HCT116 (cell line): ENCODE measurements around the gene CCDC188. TPM values are rescaled to one million over a fixed set of nuclear protein-coding genes. Genes with fewer than 3 reads are reported as not detected.

Experiments used
- ATAC-seq: fragments of 200-7000 bp; cut with Tn5 transposase; 2 replicates; pipeline ENCODE4 v1.9.1; 2020; ENCODE audit warnings: mild to moderate bottlenecking, moderate library complexity
- BruUV-seq: library from RNA; stranded (reverse); fragments of 400-500 nt; replicated peaks from 2 replicates; lab custom pipeline; 2021; lab: Mats Ljungman, UMichigan
- CTCF ChIA-PET: fragments of 300-600 bp; sonication (Branson Sonifier 250); formaldehyde crosslinking; loops from one replicate; lab custom pipeline; 2021; ENCODE audit warnings: antibody characterized with exemption; lab: Charles Lee
- POLR2A ChIA-PET: fragments of 300-600, 350-600 bp; sonication (Branson Sonifier 250); formaldehyde crosslinking; loops from one replicate; lab custom pipeline; 2021; ENCODE audit warnings: antibody characterized with exemption; lab: Charles Lee
- RAD21 ChIA-PET, 2 experiments: fragments of 300-600 bp; sonication (Branson Sonifier 250); formaldehyde crosslinking; loops; one replicate each; lab custom pipeline; 2023; ENCODE audit warnings: low total read pairs in 2 of 2; ENCODE audit not compliant: uncharacterized antibody in 2 of 2, unreplicated experiment in 2 of 2, low non-redundant PET in 1 of 2; lab: Charles Lee
- DNase-seq: peaks from one replicate; pipeline ENCODE4 v3.0.0-alpha.2; 2010; ENCODE audit warnings: low read depth, low spot score
- H2AFZ ChIP-seq: fragments of 200-600 bp; shearing (Covaris generic), sonication (generic); 2 replicates; pipeline ENCODE4 v1.6.1; 2017; ENCODE audit warnings: low read depth, mixed run types, mixed read lengths, antibody characterized with exemption, low read length; ENCODE audit not compliant: poor library complexity, severe bottlenecking
- H3K27ac ChIP-seq: 2 replicates; pipeline ENCODE4 v1.5.1; 2012; ENCODE audit warnings: low read depth, low read length
- H3K27me3 ChIP-seq: fragments of 200-600 bp; sonication (generic); 2 replicates; pipeline ENCODE4 v1.6.1; 2016; ENCODE audit warnings: mixed run types, low read length, mixed read lengths; ENCODE audit not compliant: insufficient read depth
- H3K36me3 ChIP-seq, 2 experiments: fragments of 200-500 bp in 1 of 2; fragments of 200-600 bp in 1 of 2; sonication (Bioruptor generic) in 1 of 2; sonication (generic) in 1 of 2; 2 replicates each; pipeline versions ENCODE4 v1.5.1 to v1.6.1; 2014 to 2016; ENCODE audit warnings: low read length in 2 of 2, inconsistent platforms in 1 of 2, mixed read lengths in 1 of 2, mixed run types in 1 of 2; ENCODE audit not compliant: insufficient read depth in 2 of 2, control insufficient read depth in 1 of 2
- H3K4me1 ChIP-seq, 2 experiments: fragments of 200-600 bp in 1 of 2; sonication (generic) in 1 of 2; 2 replicates each; pipeline versions ENCODE4 v1.5.1 to v1.6.1; 2012 to 2017; ENCODE audit warnings: low read length in 2 of 2, inconsistent platforms in 1 of 2, mild to moderate bottlenecking in 1 of 2, mixed read lengths in 1 of 2, mixed run types in 1 of 2, moderate library complexity in 1 of 2; ENCODE audit not compliant: insufficient read depth in 2 of 2, control insufficient read depth in 1 of 2
- H3K4me2 ChIP-seq: fragments of 200-600 bp; sonication (generic); 2 replicates; pipeline ENCODE4 v1.6.1; 2017; ENCODE audit warnings: mixed run types, low read length, mixed read lengths
- H3K4me3 ChIP-seq, 2 experiments: fragments of 200-600 bp in 1 of 2; sonication (generic) in 1 of 2; replicated peaks in 1 of 2; 2 replicates each; pipeline ENCODE4 v1.5.1; 2011 to 2016; ENCODE audit warnings: low read length in 2 of 2, control low read depth in 1 of 2, low read depth in 1 of 2, mild to moderate bottlenecking in 1 of 2, mixed read lengths in 1 of 2, mixed run types in 1 of 2
- H3K79me2 ChIP-seq: fragments of 200-600 bp; sonication (generic); 2 replicates; pipeline ENCODE4 v1.6.1; 2017; ENCODE audit warnings: mild to moderate bottlenecking, mixed run types, low read length, moderate library complexity, mixed read lengths; ENCODE audit not compliant: insufficient read depth
- H3K9ac ChIP-seq: fragments of 200-600 bp; sonication (generic); 2 replicates; pipeline ENCODE4 v1.6.1; 2016; ENCODE audit warnings: low read length, mixed read lengths
- H3K9me2 ChIP-seq: fragments of 200-600 bp; sonication (generic), shearing (Covaris generic); 2 replicates; pipeline ENCODE4 v1.6.1; 2017; ENCODE audit warnings: mixed run types, mild to moderate bottlenecking, moderate library complexity; ENCODE audit not compliant: insufficient read depth
- H3K9me3 ChIP-seq, 2 experiments: fragments of 200-500 bp in 1 of 2; fragments of 200-600 bp in 1 of 2; sonication (Bioruptor generic) in 1 of 2; sonication (generic) in 1 of 2; 2 replicates each; pipeline ENCODE4 v1.6.1; 2014 to 2017; ENCODE audit warnings: low read length in 2 of 2, mixed read lengths in 2 of 2, inconsistent platforms in 1 of 2, low read depth in 1 of 2, mild to moderate bottlenecking in 1 of 2, mixed run types in 1 of 2, moderate library complexity in 1 of 2; ENCODE audit not compliant: control insufficient read depth in 1 of 2, insufficient read depth in 1 of 2
- H4K20me1 ChIP-seq: fragments of 200-600 bp; sonication (generic), shearing (Covaris generic); 2 replicates; pipeline ENCODE4 v1.6.1; 2017; ENCODE audit warnings: mixed run types, mild to moderate bottlenecking, moderate library complexity; ENCODE audit not compliant: insufficient read depth
- FOSL1 ChIP-seq: IDR thresholded peaks from 2 replicates; pipeline ENCODE4 v1.6.1; 2012; ENCODE audit warnings: low read depth
- POLR2AphosphoS5 ChIP-seq: IDR thresholded peaks from 2 replicates; pipeline ENCODE4 v1.6.1; 2011; ENCODE audit warnings: mild to moderate bottlenecking, low read depth, low read length, moderate library complexity
- RAD21 ChIP-seq: IDR thresholded peaks from 2 replicates; pipeline ENCODE4 v1.6.1; 2012; ENCODE audit warnings: low read depth, mild to moderate bottlenecking
- SP1 ChIP-seq: IDR thresholded peaks from 2 replicates; pipeline ENCODE4 v1.6.1; 2012; ENCODE audit warnings: low read depth
- YY1 ChIP-seq: IDR thresholded peaks from 2 replicates; pipeline ENCODE4 v1.6.1; 2011; ENCODE audit warnings: low read length, low read depth, moderate library complexity, mild to moderate bottlenecking; ENCODE audit not compliant: insufficient replicate concordance; ENCODE audit errors: extremely low read depth
- ZNF274 ChIP-seq: fragments of 200-500 bp; sonication (Bioruptor generic); IDR thresholded peaks from 2 replicates; pipeline ENCODE4 v1.6.1; 2014; ENCODE audit warnings: mild to moderate bottlenecking, low read depth, low read length, inconsistent platforms
- intact Hi-C: fragments of 100-400 bp; cut with micrococcal nuclease; formaldehyde crosslinking; loops from 2 replicates; pipeline ENCODE4 v1.10.0; 2022
- total RNA-seq: library from RNA; stranded (reverse); gene quantifications from one replicate; pipeline ENCODE4 v1.2.1, GENCODE V29; 2021; ENCODE audit not compliant: unreplicated experiment
- TF ChIP-seq, protein P1 (sequence below): IDR thresholded peaks from 2 replicates; pipeline ENCODE4 v1.6.1; 2012
- TF ChIP-seq, protein P2 (sequence below): IDR thresholded peaks from 2 replicates; pipeline ENCODE4 v1.6.1; 2011; ENCODE audit warnings: mild to moderate bottlenecking, low read length, moderate library complexity; ENCODE audit not compliant: insufficient replicate concordance; ENCODE audit errors: extremely low read depth
- TF ChIP-seq, protein P3 (sequence below), 3 experiments: fragments of 200-600 bp in 1 of 3; sonication (generic) in 1 of 3; IDR thresholded peaks in 2 of 3; conservative IDR thresholded peaks in 1 of 3; 2 replicates each; pipeline ENCODE4 v1.5.1; 2012 to 2017; ENCODE audit warnings: low read depth in 2 of 3, low read length in 2 of 3, antibody characterized with exemption in 1 of 3, borderline replicate concordance in 1 of 3, control low read depth in 1 of 3, mild to moderate bottlenecking in 1 of 3, mixed read lengths in 1 of 3, mixed run types in 1 of 3, moderate library complexity in 1 of 3; ENCODE audit not compliant: insufficient read depth in 1 of 3
- TF ChIP-seq, protein P4 (sequence below): IDR thresholded peaks from 2 replicates; pipeline ENCODE4 v1.6.1; 2012

The CCDC188 gene
- total RNA-seq, 1 experiment from 2014 or later, result not detected

DNA sequence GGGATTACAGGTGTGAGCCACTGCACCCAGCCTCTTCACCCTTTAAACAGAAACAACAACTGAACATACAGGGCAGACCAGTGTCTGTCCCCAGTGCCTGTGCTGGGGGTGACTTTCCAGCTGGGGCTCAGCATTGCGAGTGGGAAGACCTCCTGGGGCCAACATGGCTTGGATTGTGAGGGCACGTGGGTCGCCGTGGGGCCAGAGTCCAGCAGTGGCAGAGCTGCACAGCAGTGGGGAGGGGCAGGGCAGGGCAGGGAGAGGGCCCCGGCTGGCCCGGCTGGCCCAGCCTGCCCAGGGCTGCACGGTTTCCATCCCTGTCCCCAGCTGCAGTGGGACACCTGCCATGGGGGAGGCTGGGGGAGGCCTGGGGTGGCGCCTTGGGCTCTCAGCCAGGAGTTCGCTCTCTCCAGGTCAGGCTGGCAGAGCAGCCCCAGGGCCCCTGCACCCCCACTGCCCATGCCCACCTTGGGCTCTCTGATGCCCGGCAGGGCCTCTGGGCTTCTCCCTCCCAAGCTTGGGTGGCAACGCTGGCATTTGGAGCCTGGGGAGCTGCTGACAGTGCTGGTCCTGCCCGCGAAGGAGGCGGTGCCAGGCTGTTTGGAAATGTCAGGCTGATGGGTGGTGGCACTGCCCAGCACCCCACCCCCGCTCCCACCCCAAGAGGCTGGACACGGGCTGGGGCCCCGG is 30.5 kb upstream of the CCDC188 start:
- Histone ChIP-seq H3K36me3 (no peaks in the 10 kb centered on the region), H3K9me3 (no peaks in the 10 kb centered on the region), H3K27me3 (no peaks in the 10 kb centered on the region), H4K20me1 (no peaks in the 10 kb centered on the region), H3K4me3 (no peak overlapping the region), H3K9me2 (no peaks in the 10 kb centered on the region), H2AFZ (no peak overlapping the region), H3K4me2 (no peak overlapping the region), H3K79me2 (no peaks in the 10 kb centered on the region), H3K4me1 (no peaks in the 10 kb centered on the region; a peak in 1 of 4 replicates), H3K9ac (no peak overlapping the region), H3K27ac (no peak overlapping the region)
- TF ChIP-seq, protein P1, sequence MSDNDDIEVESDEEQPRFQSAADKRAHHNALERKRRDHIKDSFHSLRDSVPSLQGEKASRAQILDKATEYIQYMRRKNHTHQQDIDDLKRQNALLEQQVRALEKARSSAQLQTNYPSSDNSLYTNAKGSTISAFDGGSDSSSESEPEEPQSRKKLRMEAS, result no peak
- TF ChIP-seq, protein P2, sequence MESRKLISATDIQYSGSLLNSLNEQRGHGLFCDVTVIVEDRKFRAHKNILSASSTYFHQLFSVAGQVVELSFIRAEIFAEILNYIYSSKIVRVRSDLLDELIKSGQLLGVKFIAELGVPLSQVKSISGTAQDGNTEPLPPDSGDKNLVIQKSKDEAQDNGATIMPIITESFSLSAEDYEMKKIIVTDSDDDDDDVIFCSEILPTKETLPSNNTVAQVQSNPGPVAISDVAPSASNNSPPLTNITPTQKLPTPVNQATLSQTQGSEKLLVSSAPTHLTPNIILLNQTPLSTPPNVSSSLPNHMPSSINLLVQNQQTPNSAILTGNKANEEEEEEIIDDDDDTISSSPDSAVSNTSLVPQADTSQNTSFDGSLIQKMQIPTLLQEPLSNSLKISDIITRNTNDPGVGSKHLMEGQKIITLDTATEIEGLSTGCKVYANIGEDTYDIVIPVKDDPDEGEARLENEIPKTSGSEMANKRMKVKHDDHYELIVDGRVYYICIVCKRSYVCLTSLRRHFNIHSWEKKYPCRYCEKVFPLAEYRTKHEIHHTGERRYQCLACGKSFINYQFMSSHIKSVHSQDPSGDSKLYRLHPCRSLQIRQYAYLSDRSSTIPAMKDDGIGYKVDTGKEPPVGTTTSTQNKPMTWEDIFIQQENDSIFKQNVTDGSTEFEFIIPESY, result no peak
- TF ChIP-seq ZNF274 (no peak), YY1 (no peak), FOSL1 (no peak), POLR2AphosphoS5 (no peak), RAD21 (no peak), SP1 (no peak)
- TF ChIP-seq, protein P3, sequence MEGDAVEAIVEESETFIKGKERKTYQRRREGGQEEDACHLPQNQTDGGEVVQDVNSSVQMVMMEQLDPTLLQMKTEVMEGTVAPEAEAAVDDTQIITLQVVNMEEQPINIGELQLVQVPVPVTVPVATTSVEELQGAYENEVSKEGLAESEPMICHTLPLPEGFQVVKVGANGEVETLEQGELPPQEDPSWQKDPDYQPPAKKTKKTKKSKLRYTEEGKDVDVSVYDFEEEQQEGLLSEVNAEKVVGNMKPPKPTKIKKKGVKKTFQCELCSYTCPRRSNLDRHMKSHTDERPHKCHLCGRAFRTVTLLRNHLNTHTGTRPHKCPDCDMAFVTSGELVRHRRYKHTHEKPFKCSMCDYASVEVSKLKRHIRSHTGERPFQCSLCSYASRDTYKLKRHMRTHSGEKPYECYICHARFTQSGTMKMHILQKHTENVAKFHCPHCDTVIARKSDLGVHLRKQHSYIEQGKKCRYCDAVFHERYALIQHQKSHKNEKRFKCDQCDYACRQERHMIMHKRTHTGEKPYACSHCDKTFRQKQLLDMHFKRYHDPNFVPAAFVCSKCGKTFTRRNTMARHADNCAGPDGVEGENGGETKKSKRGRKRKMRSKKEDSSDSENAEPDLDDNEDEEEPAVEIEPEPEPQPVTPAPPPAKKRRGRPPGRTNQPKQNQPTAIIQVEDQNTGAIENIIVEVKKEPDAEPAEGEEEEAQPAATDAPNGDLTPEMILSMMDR (IDR thresholded peaks at IDR 0.05 in 2 of 3, conservative IDR thresholded peaks at IDR 0.05 in 1 of 3; ENCODE audit: borderline replicate concordance in 1 of 3, insufficient read depth in 1 of 3, low read depth in 2 of 3, low read length in 2 of 3), result no peak
- TF ChIP-seq, protein P4, sequence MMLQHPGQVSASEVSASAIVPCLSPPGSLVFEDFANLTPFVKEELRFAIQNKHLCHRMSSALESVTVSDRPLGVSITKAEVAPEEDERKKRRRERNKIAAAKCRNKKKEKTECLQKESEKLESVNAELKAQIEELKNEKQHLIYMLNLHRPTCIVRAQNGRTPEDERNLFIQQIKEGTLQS, result no peak
- POLR2A ChIA-PET, result no interaction called here
- no peak for ATAC-seq
- BruUV-seq, result no TSS peak
- intact Hi-C loops, result no loop called here
- no peak for DNase-seq
- RAD21 ChIA-PET, result no interaction called here
- CTCF ChIA-PET, result no interaction called here
